HG03575 (cell line): ENCODE results near the gene JADE3.

Experiments
- ATAC-seq: cut with Tn5 transposase; IDR thresholded peaks from one replicate; pipeline ENCODE4 v1.9.1; 2021; ENCODE audit not compliant: unreplicated experiment, insufficient number of reproducible peaks, low FRiP score; ENCODE audit errors: extremely low read depth

JADE3 gene

GRCh38 chrX:47093860-47094259 is 181.6 kb downstream of the JADE3 start:
- no peak for ATAC-seq

- no peak for ATAC-seq
Observed at GRCh38 chrX:47097018-47097417, 184.8 kb downstream of the JADE3 start.

GRCh38 chrX:47098338-47099094 is 186.3 kb downstream of the JADE3 start:
- ATAC-seq = no peak

- ATAC-seq = no peak
Observed at GRCh38 chrX:47101206-47101605, 189.0 kb downstream of the JADE3 start.
